Pancreas (tissue), 10 donors: Measurements from ENCODE around the gene POLR2F. TPM values are rescaled to one million over a fixed set of nuclear protein-coding genes. Genes with fewer than 3 reads are reported as not detected.
A peak's percentile ranks its signal among the peaks of the same experiment; 100 is the strongest.

Experiments used
- ATAC-seq, 4 donors: fragments of 200-7000 bp; cut with Tn5 transposase; one replicate each; pipeline versions ENCODE4 v1.8.0 to v1.9.1; 2020; ENCODE audit warnings: mild to moderate bottlenecking in 4 of 4, moderate library complexity in 4 of 4
- DNase-seq, 6 donors: peaks; one replicate each; pipeline ENCODE4 v3.0.0-alpha.2; 2020
- FAIRE-seq: peaks from 2 replicates; lab custom pipeline; 2012; peaks lifted over from hg19 to GRCh38; lab: Jason Lieb, UNC
- H3K27ac ChIP-seq, 4 donors: fragments of 200-600 bp; sonication (generic); 1 replicate in 3 of 4; 2 replicates in 1 of 4; pipeline versions ENCODE4 v1.5.0 to v1.8.0; 2020
- H3K27me3 ChIP-seq, 4 donors: fragments of 200-600 bp; one replicate each; pipeline ENCODE4 v1.8.0; 2021
- H3K36me3 ChIP-seq, 3 donors: fragments of 200-600 bp; sonication (generic) in 1 of 3; one replicate each; pipeline versions ENCODE4 v1.5.0 to v1.8.0; 2020 to 2021
- H3K4me1 ChIP-seq, 3 donors: fragments of 200-600 bp; one replicate each; pipeline ENCODE4 v1.8.0; 2021
- H3K4me3 ChIP-seq, 4 donors: fragments of 200-600 bp; sonication (generic) in 2 of 4; one replicate each; pipeline versions ENCODE4 v1.5.0 to v1.8.0; 2020 to 2021
- H3K9me3 ChIP-seq, 4 donors: fragments of 200-600 bp; one replicate each; pipeline ENCODE4 v1.8.0; 2021
- CTCF ChIP-seq, 4 donors: fragments of 200-600 bp; sonication (generic) in 3 of 4; IDR thresholded peaks; one replicate each; pipeline versions ENCODE4 v1.5.0 to v1.8.0; 2021; ENCODE audit warnings: antibody characterized with exemption in 4 of 4
- WGBS, 2 donors: extraction: QIAGEN DNeasy Blood & Tissue Kit; methylation state at CpG; one replicate each; pipeline ENCODE4 v1.1.7; 2013; 5-methylcytosine and 5-hydroxymethylcytosine counted together
- intact Hi-C, 3 donors: fragments of 100-400 bp; cut with DNase I; formaldehyde crosslinking; loops; one replicate each; pipeline versions ENCODE4 v1.11.1 to v1.14.2; 2022
- polyA plus RNA-seq, 2 donors: library from polyadenylated mRNA; stranded (reverse); fragments of 200-250 nt; gene quantifications; one replicate each; pipeline ENCODE4 v1.2.3, GENCODE V29; 2013
- total RNA-seq, 6 donors: library from RNA; stranded (reverse); fragmentation: NEBNext Ultra II Directional in 4 of 6; extraction: Animal tissue kit (Norgen Biotek cat#: 25700) in 4 of 6; gene quantifications; one replicate each; pipeline versions ENCODE4 v1.2.1 to v1.2.4, GENCODE V29; 2021 to 2023
- donor health status: healthy with polysubstance abuse.
- donor health status: DM: no; HTN: no; CAD: no; lungs with moderate emphysema.
- donor health status: DM: no; HTN: no; CAD: no.
- donor health status: control.
- donor health status: control.
- donor health status: Bipolar disorder and iron deficiency.
- donor health status: DM: yes; HTN: yes; CAD: no.
- donor health status: DM: no; HTN: no; CAD: no.
- donor health status: DM: no; HTN: no; CAD: no.
- donor health status: DM: yes; HTN: yes; CAD: no.

Gene POLR2F
- total and polyA plus RNA-seq, 8 donors: 21.2 to 74.5 (median 29.3) TPM

- Histone ChIP-seq H3K27ac (peak overlapping the region; percentile 1 to 58 (median 40)), H3K36me3 (no peaks in the 10 kb centered on the region), H3K4me1 (no peaks in the 10 kb centered on the region), H3K9me3 (no peaks in the 10 kb centered on the region), H3K4me3 (peak overlapping the region; percentile 36 to 73 (median 65)), H3K27me3 (no peaks in the 10 kb centered on the region)
- FAIRE-seq (no peak), DNase-seq (peak in 1 of 6 donors; percentile 59), ATAC-seq (peak in 3 of 4 donors; percentile 7 to 26 (median 21))
- 18% methylated on average over 19 of the region's 19 CpGs for WGBS, 2 donors
- TF ChIP-seq CTCF (IDR thresholded peaks at IDR 0.05): no peak
- intact Hi-C loops: no loop called here
Measured at GRCh38 chr22:37907036-37907954, 46.2 kb upstream of the POLR2F start.

GRCh38 chr22:37909766-37910165 is 43.7 kb upstream of the POLR2F start:
- 90 to 97% methylated on average over 7 of the region's 7 CpGs for WGBS, 2 donors
- no peak for DNase-seq
- TF ChIP-seq CTCF (IDR thresholded peaks at IDR 0.05): no peak
- no peak overlapping the region for H3K27ac ChIP-seq
- intact Hi-C loops: no loop called here
- no peaks in the 10 kb centered on the region for H3K4me1 ChIP-seq
- peaks cover 0 to 8% (median 0%) of the 10 kb centered on the region in 3 donors for H3K36me3 ChIP-seq
- no peak for FAIRE-seq
- no peaks in the 10 kb centered on the region for H3K27me3 ChIP-seq
- no peak for ATAC-seq
- H3K9me3 ChIP-seq: no peaks in the 10 kb centered on the region
- H3K4me3 ChIP-seq: no peak overlapping the region

GRCh38 chr22:37910890-37911672 is 42.4 kb upstream of the POLR2F start:
- no peak for ATAC-seq
- no peak for DNase-seq
- Histone ChIP-seq H3K4me1 (no peaks in the 10 kb centered on the region), H3K27me3 (no peaks in the 10 kb centered on the region), H3K27ac (no peak overlapping the region), H3K36me3 (peaks cover 0 to 10% (median 0%) of the 10 kb centered on the region in 3 donors), H3K4me3 (no peak overlapping the region), H3K9me3 (no peaks in the 10 kb centered on the region)
- WGBS, 2 donors: 74 to 81% methylated on average over 15 of the region's 15 CpGs
- FAIRE-seq: no peak
- TF ChIP-seq CTCF (IDR thresholded peaks at IDR 0.05): no peak
- intact Hi-C loops: no loop called here

- no peak for DNase-seq
- Histone ChIP-seq H3K4me1 (no peaks in the 10 kb centered on the region), H3K4me3 (no peak overlapping the region), H3K27ac (no peak overlapping the region), H3K36me3 (peaks cover 0 to 16% (median 0%) of the 10 kb centered on the region in 3 donors), H3K27me3 (no peaks in the 10 kb centered on the region), H3K9me3 (no peaks in the 10 kb centered on the region)
- FAIRE-seq: no peak
- TF ChIP-seq CTCF (IDR thresholded peaks at IDR 0.05): no peak
- WGBS, 2 donors: 48 to 55% methylated on average over 8 of the region's 8 CpGs
- ATAC-seq: peak in 1 of 4 donors; percentile 21
- intact Hi-C loops: no loop called here
Measured at GRCh38 chr22:37911697-37912096, 41.8 kb upstream of the POLR2F start.
